Loucy (cell line): ENCODE data around the gene FXYD3.

Experiments used
- H2AFZ ChIP-seq: fragments of 200-600 bp; sonication (generic); 2 replicates; pipeline ENCODE4 v1.6.0; 2016; ENCODE audit warnings: antibody characterized with exemption, mild to moderate bottlenecking, low read length, moderate library complexity
- H3F3A ChIP-seq: fragments of 200-600 bp; 2 replicates; pipeline ENCODE4 v1.6.0; 2016; ENCODE audit warnings: antibody characterized with exemption, low read depth, mild to moderate bottlenecking
- H3K27me3 ChIP-seq: fragments of 200-600 bp; sonication (generic); 2 replicates; pipeline ENCODE4 v1.6.1; 2014; ENCODE audit warnings: low read length, mild to moderate bottlenecking; ENCODE audit not compliant: insufficient read depth, poor library complexity, severe bottlenecking
- H3K36me3 ChIP-seq: fragments of 200-600 bp; sonication (generic); 2 replicates; pipeline ENCODE4 v1.6.1; 2016; ENCODE audit warnings: low read length; ENCODE audit not compliant: insufficient read depth
- H3K4me1 ChIP-seq: fragments of 200-600 bp; sonication (generic); 2 replicates; pipeline ENCODE4 v1.5.1; 2014; ENCODE audit warnings: low read length, mild to moderate bottlenecking; ENCODE audit not compliant: insufficient read depth, poor library complexity, severe bottlenecking
- H3K4me2 ChIP-seq: fragments of 200-600 bp; sonication (generic); 2 replicates; pipeline ENCODE4 v1.6.0; 2014; ENCODE audit warnings: antibody characterized with exemption, low read length, low read depth, mild to moderate bottlenecking; ENCODE audit not compliant: poor library complexity, severe bottlenecking
- H3K4me3 ChIP-seq: fragments of 200-600 bp; sonication (generic); 2 replicates; pipeline ENCODE4 v1.5.1; 2014; ENCODE audit warnings: low read length, mild to moderate bottlenecking, mixed read lengths; ENCODE audit not compliant: poor library complexity, severe bottlenecking
- H3K79me2 ChIP-seq: fragments of 200-600 bp; sonication (generic); 2 replicates; pipeline ENCODE4 v1.6.1; 2014; ENCODE audit warnings: low read length; ENCODE audit not compliant: insufficient read depth
- H3K9ac ChIP-seq: fragments of 200-600 bp; sonication (generic); 2 replicates; pipeline ENCODE4 v1.6.0; 2014; ENCODE audit warnings: mild to moderate bottlenecking, low read depth, low read length, moderate library complexity; ENCODE audit not compliant: poor library complexity, severe bottlenecking
- H3K9me2 ChIP-seq: fragments of 200-600 bp; sonication (generic); replicated peaks from 2 replicates; pipeline ENCODE4 v1.6.1; 2016; ENCODE audit warnings: low read depth, low read length, mixed read lengths
- H3K9me3 ChIP-seq: fragments of 200-600 bp; sonication (generic); 2 replicates; pipeline ENCODE4 v1.6.1; 2014; ENCODE audit warnings: mild to moderate bottlenecking, antibody characterized with exemption, low read length, low read depth; ENCODE audit not compliant: insufficient read depth
- H4K20me1 ChIP-seq: fragments of 200-600 bp; sonication (generic); 2 replicates; pipeline ENCODE4 v1.6.0; 2014; ENCODE audit warnings: antibody characterized with exemption, low read length, mild to moderate bottlenecking; ENCODE audit not compliant: insufficient read depth, poor library complexity, severe bottlenecking
- CTCF ChIP-seq: fragments of 200-600 bp; sonication (generic); conservative IDR thresholded peaks from 2 replicates; pipeline ENCODE4 v1.5.1; 2014; ENCODE audit warnings: mild to moderate bottlenecking, antibody characterized with exemption, low read length
- EZH2phosphoT487 ChIP-seq: fragments of 200-600 bp; IDR thresholded peaks from 2 replicates; pipeline ENCODE4 v1.6.1; 2018; ENCODE audit warnings: antibody characterized with exemption, mild to moderate bottlenecking, moderate library complexity, borderline replicate concordance

Gene FXYD3

GRCh38 chr19:35117116-35117515, 1.5 kb downstream of the FXYD3 start:
- Histone ChIP-seq H3K4me2 (no peak overlapping the region), H3K4me1 (peaks cover 3% of the 10 kb centered on the region), H3K4me3 (no peak overlapping the region), H4K20me1 (no peaks in the 10 kb centered on the region), H2AFZ (no peak overlapping the region), H3K9ac (no peak overlapping the region), H3K79me2 (no peaks in the 10 kb centered on the region), H3F3A (no peaks in the 10 kb centered on the region), H3K9me2 (no peaks in the 10 kb centered on the region), H3K36me3 (no peaks in the 10 kb centered on the region), H3K9me3 (no peaks in the 10 kb centered on the region), H3K27me3 (no peaks in the 10 kb centered on the region)
- TF ChIP-seq EZH2phosphoT487 (no peak), CTCF (no peak)

GRCh38 chr19:35117799-35118198, 2.2 kb downstream of the FXYD3 start:
- H3K79me2 ChIP-seq = no peaks in the 10 kb centered on the region
- TF ChIP-seq EZH2phosphoT487 (no peak), CTCF (no peak)
- no peak overlapping the region for H3K9ac ChIP-seq
- H2AFZ ChIP-seq = no peak overlapping the region
- no peaks in the 10 kb centered on the region for H4K20me1 ChIP-seq
- no peaks in the 10 kb centered on the region for H3K27me3 ChIP-seq
- no peak overlapping the region for H3K4me2 ChIP-seq
- H3K36me3 ChIP-seq = no peaks in the 10 kb centered on the region
- H3K9me2 ChIP-seq = no peaks in the 10 kb centered on the region
- no peaks in the 10 kb centered on the region for H3K9me3 ChIP-seq
- peaks cover 3% of the 10 kb centered on the region for H3K4me1 ChIP-seq
- no peak overlapping the region for H3K4me3 ChIP-seq
- H3F3A ChIP-seq = no peaks in the 10 kb centered on the region

- no peak overlapping the region for H3K9ac ChIP-seq
- H4K20me1 ChIP-seq = no peaks in the 10 kb centered on the region
- no peaks in the 10 kb centered on the region for H3K27me3 ChIP-seq
- H3K4me1 ChIP-seq = peaks cover 3% of the 10 kb centered on the region
- TF ChIP-seq CTCF = no peak
- no peak for TF ChIP-seq EZH2phosphoT487
- H3K4me3 ChIP-seq = no peak overlapping the region
- H2AFZ ChIP-seq = no peak overlapping the region; the same call in 1 of the 2 replicates
- H3F3A ChIP-seq = no peaks in the 10 kb centered on the region
- H3K9me3 ChIP-seq = no peaks in the 10 kb centered on the region
- H3K9me2 ChIP-seq = no peaks in the 10 kb centered on the region
- H3K36me3 ChIP-seq = no peaks in the 10 kb centered on the region
- H3K79me2 ChIP-seq = no peaks in the 10 kb centered on the region
- no peak overlapping the region for H3K4me2 ChIP-seq
Observed at GRCh38 chr19:35118268-35119020, 2.8 kb downstream of the FXYD3 start.
